Measurements from ENCODE around the gene ZNF710.
"Not testable (repeated sequence)": the region's sequence is repeated elsewhere in the genome, so short reads cannot be mapped to it uniquely, and the experiment has no call there.

Gene ZNF710

DNA sequence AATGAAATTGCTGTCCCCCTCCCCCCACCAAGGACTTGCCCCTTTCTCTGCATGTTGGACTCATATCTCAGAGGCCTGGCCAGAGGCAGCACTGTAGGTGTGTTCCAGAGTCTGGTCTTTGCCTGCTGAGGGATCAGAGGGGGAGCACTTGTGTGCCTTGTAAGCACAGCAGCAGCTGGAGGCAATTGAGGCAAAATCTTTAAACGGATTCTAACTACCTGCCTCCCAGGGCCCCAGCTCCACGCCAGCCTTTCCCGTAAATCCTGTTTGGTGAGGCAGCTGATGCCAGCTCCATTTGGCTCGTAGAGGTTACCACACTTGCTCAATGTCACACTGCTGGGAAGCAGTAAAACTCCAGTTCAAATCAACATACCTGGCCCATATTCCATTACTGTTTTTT is 103.4 kb downstream of the ZNF710 start:
- no peak overlapping the region for H3K4me2 ChIP-seq (ENCODE audit: insufficient read depth, low read length)
- DNase-seq, result no peak
- no peak overlapping the region for H3K4me3 ChIP-seq (ENCODE audit: low read depth in 1 of 2, low read length in 2 of 2)
- H3K9ac ChIP-seq (ENCODE audit: low read depth, low read length), result no peak overlapping the region
- peaks cover 29% of the 10 kb centered on the region for H3K4me1 ChIP-seq (ENCODE audit: insufficient read depth, low read length)
- no peaks in the 10 kb centered on the region for H3K27me3 ChIP-seq (ENCODE audit: insufficient read depth, low read length, poor library complexity)
- H4K20me1 ChIP-seq (ENCODE audit: insufficient read depth, low read length), result peaks cover 12% of the 10 kb centered on the region
- no peaks in the 10 kb centered on the region for H3K9me3 ChIP-seq (ENCODE audit: insufficient read depth, low read length, severe bottlenecking)
- H2AFZ ChIP-seq (ENCODE audit: low read depth, low read length), result no peak overlapping the region
- peaks cover 9% of the 10 kb centered on the region for H3K36me3 ChIP-seq (ENCODE audit: insufficient read depth, low read length)
- H3K79me2 ChIP-seq (ENCODE audit: insufficient read depth, low read length), result peaks cover 31% of the 10 kb centered on the region
- no peak for ATAC-seq (ENCODE audit: insufficient read depth, low read depth)
- no peak overlapping the region for H3K27ac ChIP-seq (ENCODE audit: low read length)
- TF ChIP-seq CTCF (IDR thresholded peaks at IDR 0.05; ENCODE audit: borderline replicate concordance, extremely low read depth, low read length, poor library complexity, severe bottlenecking) (no peak), EZH2 (IDR thresholded peaks at IDR 0.05; ENCODE audit: borderline replicate concordance, low read depth, low read length, severe bottlenecking) (no peak)

DNA sequence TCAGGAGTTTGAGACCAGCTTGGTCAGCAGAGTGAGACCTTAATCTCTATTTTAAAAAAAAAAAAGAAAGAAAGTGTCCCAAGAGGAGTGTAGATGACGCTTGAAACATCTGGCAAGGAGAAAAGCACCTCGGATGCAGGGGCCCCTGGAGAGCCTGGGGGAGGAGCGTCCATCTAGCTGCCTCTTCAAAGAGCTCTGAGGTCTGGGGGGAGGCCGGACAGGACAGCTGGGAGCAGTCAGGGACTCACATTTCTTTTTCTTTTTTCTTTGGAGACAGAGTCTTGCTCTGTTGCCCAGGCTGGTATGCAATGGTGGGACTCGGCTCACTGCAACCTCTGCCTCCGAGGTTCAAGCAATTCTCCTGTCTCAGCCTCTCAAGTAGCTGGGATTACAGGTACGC is 104.4 kb downstream of the ZNF710 start:
- H3K4me1 ChIP-seq (ENCODE audit: insufficient read depth, low read length), result peaks cover 19% of the 10 kb centered on the region
- no peak overlapping the region for H3K9ac ChIP-seq (ENCODE audit: low read depth, low read length)
- H3K27me3 ChIP-seq (ENCODE audit: insufficient read depth, low read length, poor library complexity), result no peaks in the 10 kb centered on the region
- H3K79me2 ChIP-seq (ENCODE audit: insufficient read depth, low read length), result peaks cover 21% of the 10 kb centered on the region
- no peaks in the 10 kb centered on the region for H3K9me3 ChIP-seq (ENCODE audit: insufficient read depth, low read length, severe bottlenecking)
- ATAC-seq (ENCODE audit: insufficient read depth, low read depth) (no peak), DNase-seq (no peak)
- H2AFZ ChIP-seq (ENCODE audit: low read depth, low read length), result no peak overlapping the region
- H3K4me2 ChIP-seq (ENCODE audit: insufficient read depth, low read length), result no peak overlapping the region
- no peak overlapping the region for H3K27ac ChIP-seq (ENCODE audit: low read length)
- peaks cover 3% of the 10 kb centered on the region for H3K36me3 ChIP-seq (ENCODE audit: insufficient read depth, low read length)
- TF ChIP-seq CTCF (IDR thresholded peaks at IDR 0.05; ENCODE audit: borderline replicate concordance, extremely low read depth, low read length, poor library complexity, severe bottlenecking), result no peak
- no peak for TF ChIP-seq EZH2 (IDR thresholded peaks at IDR 0.05; ENCODE audit: borderline replicate concordance, low read depth, low read length, severe bottlenecking)
- H3K4me3 ChIP-seq (ENCODE audit: low read depth in 1 of 2, low read length in 2 of 2), result no peak overlapping the region
- peaks cover 4% of the 10 kb centered on the region for H4K20me1 ChIP-seq (ENCODE audit: insufficient read depth, low read length)

GRCh38 chr15:90106522-90107117 is 105.5 kb downstream of the ZNF710 start:
- Histone ChIP-seq H3K4me2 (ENCODE audit: insufficient read depth, low read length) (no peak overlapping the region), H3K4me1 (ENCODE audit: insufficient read depth, low read length) (peaks cover 9% of the 10 kb centered on the region), H3K27ac (ENCODE audit: low read length) (no peak overlapping the region), H3K27me3 (ENCODE audit: insufficient read depth, low read length, poor library complexity) (no peaks in the 10 kb centered on the region), H3K9me3 (ENCODE audit: insufficient read depth, low read length, severe bottlenecking) (no peaks in the 10 kb centered on the region), H4K20me1 (ENCODE audit: insufficient read depth, low read length) (no peaks in the 10 kb centered on the region), H3K4me3 (ENCODE audit: low read depth in 1 of 2, low read length in 2 of 2) (no peak overlapping the region), H3K36me3 (ENCODE audit: insufficient read depth, low read length) (no peaks in the 10 kb centered on the region; the same call in 1 of the 2 replicates), H2AFZ (ENCODE audit: low read depth, low read length) (no peak overlapping the region), H3K9ac (ENCODE audit: low read depth, low read length) (no peak overlapping the region), H3K79me2 (ENCODE audit: insufficient read depth, low read length) (peaks cover 10% of the 10 kb centered on the region)
- TF ChIP-seq EZH2 (IDR thresholded peaks at IDR 0.05; ENCODE audit: borderline replicate concordance, low read depth, low read length, severe bottlenecking) (no peak), CTCF (IDR thresholded peaks at IDR 0.05; ENCODE audit: borderline replicate concordance, extremely low read depth, low read length, poor library complexity, severe bottlenecking) (no peak)
- no peak for ATAC-seq (ENCODE audit: insufficient read depth, low read depth)
- no peak for DNase-seq

DNA sequence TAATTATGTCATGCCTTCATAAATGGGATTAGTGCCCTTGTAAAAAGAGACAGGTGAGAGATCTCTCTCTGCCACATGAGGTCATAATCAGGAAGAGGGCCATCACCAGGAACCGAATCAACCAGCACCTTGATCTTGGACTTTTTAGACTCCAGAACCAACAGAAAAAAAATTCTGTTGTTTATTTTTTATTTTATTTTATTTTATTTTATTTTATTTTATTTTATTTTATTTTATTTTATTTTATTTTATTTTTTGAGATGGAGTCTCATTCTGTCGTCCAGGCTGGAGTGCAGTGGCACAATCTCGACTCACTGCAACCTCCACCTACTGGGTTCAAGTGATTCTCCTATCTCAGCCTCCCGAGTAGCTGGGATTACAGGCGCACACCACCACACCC is 106.9 kb downstream of the ZNF710 start:
- not testable (repeated sequence) for H2AFZ ChIP-seq (ENCODE audit: low read depth, low read length); H4K20me1 ChIP-seq (ENCODE audit: insufficient read depth, low read length); H3K79me2 ChIP-seq (ENCODE audit: insufficient read depth, low read length); H3K27me3 ChIP-seq (ENCODE audit: insufficient read depth, low read length, poor library complexity); H3K27ac ChIP-seq (ENCODE audit: low read length); DNase-seq; H3K4me2 ChIP-seq (ENCODE audit: insufficient read depth, low read length); H3K9me3 ChIP-seq (ENCODE audit: insufficient read depth, low read length, severe bottlenecking); ATAC-seq (ENCODE audit: insufficient read depth, low read depth); H3K4me1 ChIP-seq (ENCODE audit: insufficient read depth, low read length); H3K36me3 ChIP-seq (ENCODE audit: insufficient read depth, low read length); H3K4me3 ChIP-seq (ENCODE audit: low read depth in 1 of 2, low read length in 2 of 2); H3K9ac ChIP-seq (ENCODE audit: low read depth, low read length)

- ATAC-seq (ENCODE audit: insufficient read depth, low read depth); H3K4me2 ChIP-seq (ENCODE audit: insufficient read depth, low read length); H3K4me3 ChIP-seq (ENCODE audit: low read depth in 1 of 2, low read length in 2 of 2); H3K79me2 ChIP-seq (ENCODE audit: insufficient read depth, low read length); H3K4me1 ChIP-seq (ENCODE audit: insufficient read depth, low read length); H2AFZ ChIP-seq (ENCODE audit: low read depth, low read length); H3K27me3 ChIP-seq (ENCODE audit: insufficient read depth, low read length, poor library complexity); H3K9ac ChIP-seq (ENCODE audit: low read depth, low read length); DNase-seq; H4K20me1 ChIP-seq (ENCODE audit: insufficient read depth, low read length); H3K27ac ChIP-seq (ENCODE audit: low read length); H3K9me3 ChIP-seq (ENCODE audit: insufficient read depth, low read length, severe bottlenecking); H3K36me3 ChIP-seq (ENCODE audit: insufficient read depth, low read length): not testable (repeated sequence)
Measured at GRCh38 chr15:90109163-90109751, 108.1 kb downstream of the ZNF710 start.

Data from DND-41 (cell line).